Dermis microvascular lymphatic vessel endothelial cell (primary cell): ENCODE measurements around the gene BHLHE41. TPM values are rescaled to one million over a fixed set of nuclear protein-coding genes. Genes with fewer than 3 reads are reported as not detected.

Experiments used
- DNase-seq, 2 donors: peaks; one replicate each; pipeline versions ENCODE4 v3.0.0 to v3.0.0-alpha.2; 2010; ENCODE audit warnings: low read depth in 2 of 2
- total RNA-seq: library from RNA; depleted of rRNA; stranded (reverse); fragments of >200 nt; gene quantifications from 2 replicates; pipeline ENCODE4 v1.2.1, GENCODE V29; 2014

The BHLHE41 gene
- total RNA-seq, 1 donor from 2014 or later = 0.13 TPM

GRCh38 chr12:26080911-26081310 is 43.9 kb downstream of the BHLHE41 start:
- no peak for DNase-seq

- DNase-seq = no peak
Measured at GRCh38 chr12:26077915-26078702, 46.7 kb downstream of the BHLHE41 start.

Other genes starting within 250 kb of the BHLHE41 start
- 34.7 and 38.6 TPM in 2 replicates for gene RASSF8, start 166.4 kb downstream of the BHLHE41 start, total RNA-seq
- 0.39 and 0.76 TPM in 2 replicates for gene SSPN, start 70.5 kb upstream of the BHLHE41 start, total RNA-seq